ENCODE results near the gene UPK3B. TPM values are rescaled to one million over a fixed set of nuclear protein-coding genes. Genes with fewer than 3 reads are reported as not detected.

Gene UPK3B
- total RNA-seq, 1 experiment from 2014 or later: 0.07 TPM

Other genes with a start within 250 kb of the UPK3B start
- gene HSPB1, start 207.9 kb upstream of the UPK3B start, total RNA-seq (2014; rRNA removed; shearing (Covaris generic)): 62.3 and 80.7 TPM in 2 replicates
- 83.2 and 91.8 TPM in 2 replicates for gene YWHAG, start 151.6 kb upstream of the UPK3B start, total RNA-seq (2014; rRNA removed; shearing (Covaris generic))
- 19.6 and 25.5 TPM in 2 replicates for gene SSC4D, start 100.9 kb upstream of the UPK3B start, total RNA-seq (2014; rRNA removed; shearing (Covaris generic))
- gene ZP3, start 85.6 kb upstream of the UPK3B start, total RNA-seq (2014; rRNA removed; shearing (Covaris generic)): 5.3 and 6.9 TPM in 2 replicates
- gene DTX2, start 48.8 kb upstream of the UPK3B start, total RNA-seq (2014; rRNA removed; shearing (Covaris generic)): 31.3 and 38.0 TPM in 2 replicates
- gene SPDYE16, start 32.7 kb downstream of the UPK3B start, total RNA-seq (2014; rRNA removed; shearing (Covaris generic)): not detected in 2 replicates
- 9.7 and 11.0 TPM in 2 replicates for gene POMZP3, start 116.7 kb downstream of the UPK3B start, total RNA-seq (2014; rRNA removed; shearing (Covaris generic))

Data from H7 (cell line).